ENCODE measurements around the gene PTPN22. TPM values are rescaled to one million over a fixed set of nuclear protein-coding genes. Genes with fewer than 3 reads are reported as not detected.
A peak's percentile ranks its signal among the peaks of the same experiment; 100 is the strongest.

Gene PTPN22
- total and polyA plus RNA-seq, 9 of the 15 experiments (the other 6 are each of a cell fraction or from before 2014, with no cell fraction given) = 0.45 to 4.6 (median 1.1) TPM

DNA sequence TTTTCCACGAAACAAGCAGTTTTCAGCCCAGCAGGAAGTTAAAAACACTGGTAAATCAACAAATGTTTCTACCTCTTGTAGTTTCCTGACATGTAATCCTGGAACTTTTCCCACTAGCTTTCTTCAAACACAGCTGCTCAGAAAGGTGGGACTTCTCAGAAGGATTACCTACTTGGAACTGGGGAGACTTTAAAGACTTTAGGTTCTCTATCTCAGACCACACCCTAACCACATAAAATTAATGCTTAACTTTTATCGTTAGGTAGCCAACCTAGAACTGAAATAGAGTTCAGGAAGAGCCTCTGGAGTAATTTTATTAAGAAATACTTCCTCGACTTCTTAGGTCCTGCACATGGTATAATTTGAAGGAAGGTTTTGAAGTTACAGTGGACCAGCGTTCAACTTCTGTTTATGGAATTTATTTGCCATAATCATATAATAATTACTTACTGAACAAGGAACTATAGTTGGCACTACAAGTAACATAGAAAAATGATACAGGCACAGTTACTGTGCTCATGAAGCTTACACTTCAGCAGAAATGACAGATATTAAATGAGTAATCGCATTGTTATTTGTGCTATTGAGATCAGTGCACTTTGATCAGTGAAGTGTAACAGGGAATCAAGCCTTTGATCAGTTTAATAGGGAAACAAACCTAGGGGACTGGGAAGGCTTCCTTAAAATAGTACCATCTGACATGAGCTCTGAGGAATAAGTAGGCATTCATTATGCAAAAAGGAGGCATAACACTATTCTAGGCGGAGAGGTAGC, 16.1 kb upstream of the PTPN22 start, which contains the start of gene BCL2L15:
Gene BCL2L15, minus strand, starts transcription at position 180 of the 774 bp plus-strand sequence. CDS start 206 bp downstream, outside the sequence.
- ChIA-PET POLR2A (interaction anchor here (0.5 to 1.5 kb wide), 5 partner anchors 11 to 104 kb away, joined by 3 to 5 read pairs (median 4); no protein-coding TSS in a partner anchor), CTCF (ENCODE audit: low intra/inter-chr PET ratio) (no interaction called here)
- Histone ChIP-seq H3K79me2 (ENCODE audit: control insufficient read depth, insufficient read depth, low read length) (no peaks in the 10 kb centered on the region), H4K20me1 (replicated peaks; ENCODE audit: control insufficient read depth, insufficient read depth, low read length) (no peaks in the 10 kb centered on the region), H3K4me2 (ENCODE audit: insufficient read depth, low read length) (no peak within 1 kb of the TSS), H3K36me3 (ENCODE audit: control insufficient read depth, insufficient read depth, low read length) (no peaks in the 10 kb centered on the region), H3K9me3 (replicated peaks; ENCODE audit: control insufficient read depth, insufficient read depth, low read depth, low read length) (no peaks in the 10 kb centered on the region; the same call in 1 of the 2 replicates), H3K9me1 (ENCODE audit: control insufficient read depth, insufficient read depth, low read length) (no peaks in the 10 kb centered on the region), H3K4me1 (replicated peaks in 1 of 2; ENCODE audit: control insufficient read depth in 2 of 2, insufficient read depth in 2 of 2, low read length in 2 of 2) (peaks cover 0 to 9% of the 10 kb centered on the region in 2 experiments; a peak in 3 of 5 replicates), H3K27me3 (ENCODE audit: control insufficient read depth in 2 of 2, insufficient read depth in 2 of 2, low read length in 2 of 2) (no peaks in the 10 kb centered on the region), H3K27ac (ENCODE audit: extremely low read depth, low read depth, low read length) (no peak within 1 kb of the TSS), H2AFZ (ENCODE audit: low read depth, low read length) (peak within 1 kb of the TSS; percentile 56), H3K9ac (ENCODE audit: insufficient read depth in 1 of 2, low read depth in 2 of 2, low read length in 2 of 2) (peak within 1 kb of the TSS in 1 of 2 experiments; percentile 3; a peak in 1 of 4 replicates), H3K4me3 (no peak within 1 kb of the TSS)
- 40% methylated on average over 6 of the region's 6 CpGs for WGBS (ENCODE audit: insufficient coverage, low coverage, missing lambda C conversion rate)
- FAIRE-seq = peak; percentile 48
- TF ChIP-seq CBFA2T3 (IDR thresholded peaks at IDR 0.05) (no peak), ZNF764 (CRISPR knock-in tag; IDR thresholded peaks at IDR 0.05; ENCODE audit: low read depth) (no peak), ZSCAN32 (CRISPR knock-in tag; IDR thresholded peaks at IDR 0.05) (no peak), RFX7 (CRISPR knock-in tag; IDR thresholded peaks at IDR 0.05) (no peak), SLC30A9 (CRISPR knock-in tag; IDR thresholded peaks at IDR 0.05) (no peak), ZNF76 (CRISPR knock-in tag; IDR thresholded peaks at IDR 0.05; ENCODE audit: borderline replicate concordance) (no peak), KDM5B (IDR thresholded peaks at IDR 0.05; ENCODE audit: insufficient replicate concordance, low read depth, low read length) (no peak), NFIC (IDR thresholded peaks at IDR 0.05) (no peak)
- no peak for DNase-seq (ENCODE audit: extremely low read depth in 1 of 4, low spot score in 3 of 4)
- ATAC-seq = peak; percentile 19; the same call in 2 of the 3 replicates
- BruUV-seq (replicated peaks) = no TSS peak
- intact Hi-C loops (cut with micrococcal nuclease) = no loop called here
- in situ Hi-C loops (cut with MboI) = no loop called here

Measured in K562 (cell line).